NCI-H446 (cell line): ENCODE data around the gene VRK1.

Source experiments
- DNase-seq, 2 experiments: peaks; one replicate each; lab custom pipeline; 2025; lab: John Stamatoyannopoulos, UW

VRK1 gene

DNA sequence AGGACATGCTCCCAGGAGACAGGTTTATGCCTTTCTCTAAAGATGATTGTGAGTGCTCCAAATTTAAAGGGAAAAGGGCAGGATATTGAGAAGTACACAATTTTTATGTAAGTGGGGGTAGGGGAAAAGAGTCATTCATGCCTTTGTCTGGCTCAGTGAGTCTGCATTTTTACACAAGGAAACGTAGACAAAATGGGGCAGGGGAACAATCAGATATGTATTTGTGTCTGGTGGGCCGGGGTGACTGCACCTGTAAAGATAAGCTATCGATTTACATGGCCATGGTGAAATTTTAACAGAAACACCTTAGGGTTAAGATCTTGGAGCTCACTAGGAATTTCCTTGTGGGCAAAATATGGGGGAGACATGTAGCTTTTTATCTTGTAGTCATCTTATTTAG, 123.6 kb downstream of the VRK1 start:
- no peak for DNase-seq

DNA sequence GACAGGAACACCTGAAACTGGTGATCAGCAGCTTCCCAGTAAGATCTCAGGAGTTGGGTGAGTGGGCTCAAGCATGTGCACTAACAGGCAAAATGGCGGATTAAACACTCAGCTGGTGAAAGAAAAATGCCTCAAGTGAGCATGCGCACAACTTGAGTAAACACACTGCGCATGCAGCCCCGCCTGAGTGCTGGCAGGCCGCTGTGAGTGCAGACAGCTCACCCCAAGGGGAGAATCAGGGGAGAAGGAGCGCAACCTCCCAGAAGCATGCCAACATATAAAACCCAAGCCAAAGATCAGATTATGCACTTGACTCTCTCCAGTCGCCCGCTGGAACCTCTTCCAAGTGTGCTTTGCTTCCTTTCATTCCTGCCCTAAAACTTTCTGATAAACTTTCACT, 125.8 kb downstream of the VRK1 start:
- DNase-seq, result no peak

GRCh38 chr14:96925422-96925821, 128.2 kb downstream of the VRK1 start:
- DNase-seq, result no peak

- no peak for DNase-seq
Observed at GRCh38 chr14:96926001-96926400, 128.8 kb downstream of the VRK1 start.

GRCh38 chr14:96928779-96929380, 131.7 kb downstream of the VRK1 start:
- no peak for DNase-seq

DNA sequence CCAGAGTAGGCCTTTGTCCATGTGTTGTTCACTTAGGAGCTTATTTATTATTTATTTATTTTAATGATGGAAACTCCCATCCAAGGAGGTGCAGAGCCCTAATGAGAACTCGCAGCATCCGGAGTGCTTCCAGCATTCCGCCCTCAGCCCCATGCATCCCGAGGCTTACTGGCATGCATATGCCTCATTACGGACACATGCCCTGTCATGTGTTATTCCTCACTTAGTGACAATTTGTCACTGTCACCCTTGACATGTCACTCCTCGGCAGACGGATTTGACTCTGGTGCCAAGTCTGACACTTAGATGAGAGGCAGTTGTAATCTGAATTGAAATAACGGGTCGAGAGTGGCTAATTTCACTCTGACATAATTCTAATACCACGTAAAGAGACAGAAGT, 132.8 kb downstream of the VRK1 start:
- DNase-seq, result no peak

- no peak for DNase-seq
Observed at GRCh38 chr14:96930526-96930925, 133.3 kb downstream of the VRK1 start.
